A549 (cell line): ENCODE data around the gene ATP8A2. TPM values are rescaled to one million over a fixed set of nuclear protein-coding genes. Genes with fewer than 3 reads are reported as not detected.

Source experiments
- ATAC-seq, 2 experiments: fragments of 200-7000 bp in 1 of 2; fragments of >200 bp in 1 of 2; cut with Nextera tagmentation in 1 of 2; cut with Tn5 transposase in 1 of 2; 3 replicates each; pipeline versions ENCODE4 v1.8.0 to v1.9.1; 2018 to 2020; ENCODE audit warnings: mild to moderate bottlenecking in 1 of 2, moderate library complexity in 1 of 2
- CTCF ChIA-PET: fragments of 300-600 bp; sonication (Branson Sonifier 250); formaldehyde crosslinking; extraction: SDS; loops from one replicate; lab custom pipeline; 2021; ENCODE audit warnings: antibody characterized with exemption, inconsistent platforms; lab: Yijun Ruan, JAX
- POLR2A ChIA-PET: fragments of 350-600 bp; formaldehyde crosslinking; extraction: SDS; loops from one replicate; lab custom pipeline; 2021; ENCODE audit warnings: antibody characterized with exemption, inconsistent platforms; lab: Yijun Ruan, JAX
- DNase-seq, 2 experiments: peaks; one replicate each; pipeline versions ENCODE4 v3.0.0 to v3.0.0-alpha.2; 2011 to 2016; ENCODE audit warnings: low read depth in 1 of 2, low spot score in 1 of 2
- FAIRE-seq: peaks from 2 replicates; lab custom pipeline; 2011; peaks lifted over from hg19 to GRCh38; lab: Jason Lieb, UNC
- H3K27ac ChIP-seq, 2 experiments: fragments of >200 bp; sonication (Bioruptor Twin); formaldehyde crosslinking; 3 replicates each; pipeline ENCODE4 v1.5.1; 2016 to 2017
- H3K4me1 ChIP-seq: fragments of >200 bp; sonication (Bioruptor Twin); formaldehyde crosslinking; 3 replicates; pipeline ENCODE4 v1.6.1; 2016
- H3K4me2 ChIP-seq: fragments of >200 bp; sonication (Bioruptor Twin); formaldehyde crosslinking; 3 replicates; pipeline ENCODE4 v1.6.1; 2016
- H3K4me3 ChIP-seq: fragments of >200 bp; sonication (Bioruptor Twin); formaldehyde crosslinking; 3 replicates; pipeline ENCODE4 v1.5.1; 2016
- H3K9me3 ChIP-seq: fragments of >200 bp; sonication (Bioruptor Twin); formaldehyde crosslinking; 3 replicates; pipeline ENCODE4 v1.6.1; 2016
- ATOH8 ChIP-seq: fragments of 250-450 bp; sonication (Bioruptor Pico); IDR thresholded peaks from 2 replicates; pipeline ENCODE4 v1.5.0; 2020; ENCODE audit warnings: low read depth, mild to moderate bottlenecking, moderate library complexity
- BHLHE40 ChIP-seq: IDR thresholded peaks from 2 replicates; pipeline ENCODE4 v1.6.1; 2012; ENCODE audit warnings: low read depth, low read length, inconsistent platforms
- CTCF ChIP-seq: fragments of >200 bp; sonication (Bioruptor Twin); formaldehyde crosslinking; IDR thresholded peaks from 3 replicates; pipeline ENCODE4 v1.5.1; 2016
- E2F6 ChIP-seq: IDR thresholded peaks from 2 replicates; pipeline ENCODE4 v1.6.1; 2012; ENCODE audit warnings: low read depth, borderline replicate concordance
- EHMT2 ChIP-seq: fragments of 200-600 bp; sonication (generic); IDR thresholded peaks from 2 replicates; pipeline ENCODE4 v1.6.1; 2016; ENCODE audit warnings: antibody characterized with exemption, low read depth, mild to moderate bottlenecking, moderate library complexity
- EP300 ChIP-seq, 2 experiments: fragments of >200 bp; sonication (Bioruptor Twin); formaldehyde crosslinking; IDR thresholded peaks; 2 replicates in 1 of 2; 3 replicates in 1 of 2; pipeline ENCODE4 v1.6.1; 2016 to 2017
- FOSB ChIP-seq: fragments of 250-450 bp; sonication (Bioruptor Pico); IDR thresholded peaks from 2 replicates; pipeline ENCODE4 v1.5.0; 2020; ENCODE audit warnings: mild to moderate bottlenecking, moderate library complexity
- FOSL2 ChIP-seq, 2 experiments: fragments of 450-650 bp in 1 of 2; fragments of >200 bp in 1 of 2; sonication (Bioruptor Twin) in 1 of 2; formaldehyde crosslinking; IDR thresholded peaks; 2 replicates each; pipeline versions ENCODE4 v1.5.0 to v1.6.1; 2016 to 2020; ENCODE audit warnings: mild to moderate bottlenecking in 1 of 2, moderate library complexity in 1 of 2
- GATA3 ChIP-seq: IDR thresholded peaks from 2 replicates; pipeline ENCODE4 v1.6.1; 2012; ENCODE audit warnings: borderline replicate concordance
- HDAC2 ChIP-seq: fragments of 200-600 bp; sonication (generic); IDR thresholded peaks from 2 replicates; pipeline ENCODE4 v1.6.1; 2016
- HES2 ChIP-seq: fragments of >200 bp; sonication (Bioruptor Twin); formaldehyde crosslinking; IDR thresholded peaks from 2 replicates; pipeline ENCODE4 v1.6.1; 2016
- HOXA7 ChIP-seq: fragments of 250-450 bp; sonication (Bioruptor Pico); IDR thresholded peaks from 2 replicates; pipeline ENCODE4 v1.5.0; 2020; ENCODE audit warnings: mild to moderate bottlenecking, moderate library complexity
- HOXB5 ChIP-seq: fragments of 250-450 bp; sonication (Bioruptor Pico); IDR thresholded peaks from 2 replicates; pipeline ENCODE4 v1.5.0; 2020; ENCODE audit warnings: mild to moderate bottlenecking, moderate library complexity
- JUN ChIP-seq, 2 experiments: fragments of >200 bp; sonication (Bioruptor Twin); formaldehyde crosslinking; IDR thresholded peaks; 2 replicates in 1 of 2; 3 replicates in 1 of 2; pipeline ENCODE4 v1.6.1; 2016 to 2017
- JUNB ChIP-seq: fragments of >200 bp; sonication (Bioruptor Twin); formaldehyde crosslinking; IDR thresholded peaks from 2 replicates; pipeline ENCODE4 v1.6.1; 2016
- KDM1A ChIP-seq: fragments of 200-600 bp; sonication (generic); IDR thresholded peaks from 2 replicates; pipeline ENCODE4 v1.6.1; 2016; ENCODE audit warnings: low read depth, mild to moderate bottlenecking
- MAFK ChIP-seq: fragments of 450-650 bp; IDR thresholded peaks from 2 replicates; pipeline ENCODE4 v1.6.1; 2014; ENCODE audit not compliant: partially characterized antibody
- MAX ChIP-seq: IDR thresholded peaks from 2 replicates; pipeline ENCODE4 v1.6.1; 2012
- MAZ ChIP-seq: fragments of 150-350 bp; IDR thresholded peaks from 2 replicates; pipeline ENCODE4 v1.6.1; 2014; ENCODE audit warnings: antibody characterized with exemption, low read depth, low read length, borderline replicate concordance
- PBX3 ChIP-seq: IDR thresholded peaks from 2 replicates; pipeline ENCODE4 v1.6.1; 2012
- POLR2AphosphoS2 ChIP-seq: conservative IDR thresholded peaks from 2 replicates; pipeline ENCODE4 v1.6.1; 2012; ENCODE audit warnings: low read length, improper control_type of control experiment, inconsistent platforms
- RCOR1 ChIP-seq: fragments of 150-350 bp; IDR thresholded peaks from 2 replicates; pipeline ENCODE4 v1.6.1; 2014; ENCODE audit warnings: antibody characterized with exemption, low read length, low read depth
- RFX5 ChIP-seq: fragments of 450-650 bp; IDR thresholded peaks from 2 replicates; pipeline ENCODE4 v1.7.1; 2014; ENCODE audit warnings: antibody characterized with exemption, mild to moderate bottlenecking, moderate library complexity
- RNF2 ChIP-seq: fragments of 200-600 bp; sonication (generic); IDR thresholded peaks from 2 replicates; pipeline ENCODE4 v1.6.1; 2016; ENCODE audit warnings: low read depth, mild to moderate bottlenecking, antibody characterized with exemption, moderate library complexity, borderline replicate concordance
- SMC3 ChIP-seq: fragments of >200 bp; sonication (Bioruptor Twin); formaldehyde crosslinking; IDR thresholded peaks from 3 replicates; pipeline ENCODE4 v1.6.1; 2018; ENCODE audit warnings: inconsistent platforms
- SREBF2 ChIP-seq: fragments of 450-650 bp; IDR thresholded peaks from 2 replicates; pipeline ENCODE4 v1.6.1; 2014; ENCODE audit warnings: mild to moderate bottlenecking, moderate library complexity
- TP53 ChIP-seq: fragments of 250-450 bp; sonication (Bioruptor Pico); IDR thresholded peaks from 2 replicates; pipeline ENCODE4 v1.5.0; 2021; ENCODE audit warnings: mild to moderate bottlenecking, moderate library complexity
- USF2 ChIP-seq: fragments of 450-650 bp; IDR thresholded peaks from 2 replicates; pipeline ENCODE4 v1.6.1; 2014; ENCODE audit warnings: antibody characterized with exemption
- ZNF302 ChIP-seq: fragments of 250-450 bp; sonication (Bioruptor Pico); IDR thresholded peaks from 2 replicates; pipeline ENCODE4 v1.9.0; 2021; ENCODE audit warnings: inconsistent platforms, mild to moderate bottlenecking, moderate library complexity
- WGBS: methylation state at CpG from one replicate; pipeline ENCODE4 v1.1.6; 2017; ENCODE audit errors: missing lambda C conversion rate; 5-methylcytosine and 5-hydroxymethylcytosine counted together
- polyA plus RNA-seq, 4 experiments: library from polyadenylated mRNA; depleted of rRNA in 3 of 4; stranded (reverse); fragments of >200 nt; fragmentation: RNase III in 1 of 4; extraction: RNeasy Plus Mini Kit Qiagen cat#74134 plus additional on column Dnase treatment in 1 of 4; gene quantifications; 2 replicates in 3 of 4; 3 replicates in 1 of 4; pipeline ENCODE4 v1.2.3, GENCODE V29; 2011 to 2017

Gene ATP8A2
- polyA plus RNA-seq, 2 of the 4 experiments (the other 2 are of a cell fraction), result 0.03 TPM; not detected in 1

GRCh38 chr13:25859528-25859927 is 487.8 kb downstream of the ATP8A2 start:
- no peaks in the 10 kb centered on the region for H3K4me1 ChIP-seq
- no peak overlapping the region for H3K27ac ChIP-seq
- ChIA-PET CTCF (no interaction called here), POLR2A (no interaction called here)
- no peak for ATAC-seq
- no peak overlapping the region for H3K4me3 ChIP-seq
- H3K4me2 ChIP-seq, result no peak overlapping the region
- DNase-seq, result no peak
- no peak for FAIRE-seq
- H3K9me3 ChIP-seq, result no peaks in the 10 kb centered on the region
- TF ChIP-seq RNF2 (no peak), KDM1A (no peak), MAX (no peak), JUN (IDR thresholded peaks at IDR 0.05) (no peak), EP300 (IDR thresholded peaks at IDR 0.05) (no peak), PBX3 (no peak), EHMT2 (no peak), ZNF302 (CRISPR knock-in tag) (no peak), FOSL2 (IDR thresholded peaks at IDR 0.05) (no peak), FOSL2 (CRISPR knock-in tag; IDR thresholded peaks at IDR 0.05) (no peak), MAFK (no peak), USF2 (no peak), TP53 (CRISPR knock-in tag) (no peak), JUNB (no peak), GATA3 (no peak), HDAC2 (no peak)
- WGBS, result 55% methylated on average over 3 of the region's 3 CpGs

- Histone ChIP-seq H3K4me3 (no peak overlapping the region), H3K4me2 (no peak overlapping the region)
- POLR2A ChIA-PET, result no interaction called here
Observed at GRCh38 chr13:25860265-25860664, 488.5 kb downstream of the ATP8A2 start.

GRCh38 chr13:25860862-25861261 is 489.1 kb downstream of the ATP8A2 start:
- Histone ChIP-seq H3K27ac (no peak overlapping the region), H3K4me3 (no peak overlapping the region), H3K4me2 (no peak overlapping the region), H3K4me1 (no peaks in the 10 kb centered on the region), H3K9me3 (no peaks in the 10 kb centered on the region)
- CTCF ChIA-PET, result no interaction called here
- ATAC-seq (no peak), DNase-seq (no peak), FAIRE-seq (no peak)
- POLR2A ChIA-PET, result no interaction called here
- TF ChIP-seq RNF2, result no peak
- no peak for TF ChIP-seq MAFK
- TF ChIP-seq HOXB5, result no peak
- no peak for TF ChIP-seq RCOR1
- no peak for TF ChIP-seq RFX5
- no peak for TF ChIP-seq ATOH8 (CRISPR knock-in tag)
- TF ChIP-seq CTCF, result no peak
- TF ChIP-seq GATA3, result no peak
- no peak for TF ChIP-seq EP300 (IDR thresholded peaks at IDR 0.05)
- no peak for TF ChIP-seq EHMT2
- no peak for TF ChIP-seq SREBF2
- TF ChIP-seq HES2, result no peak
- no peak for TF ChIP-seq E2F6
- no peak for TF ChIP-seq MAZ
- no peak for TF ChIP-seq POLR2AphosphoS2
- no peak for TF ChIP-seq SMC3
- WGBS, result 67% methylated on average over 3 of the region's 3 CpGs

More at GRCh38 chr13:25860265-25860664, 488.5 kb downstream of the ATP8A2 start:
- DNase-seq, result no peak
- no peaks in the 10 kb centered on the region for H3K9me3 ChIP-seq
- CTCF ChIA-PET, result no interaction called here
- ATAC-seq, result no peak
- FAIRE-seq, result no peak
- TF ChIP-seq BHLHE40 (no peak), HOXA7 (CRISPR knock-in tag) (no peak), MAFK (peak; percentile 5), FOSB (no peak)
- no peak overlapping the region for H3K27ac ChIP-seq
- H3K4me1 ChIP-seq, result no peaks in the 10 kb centered on the region
- whole genome bisulfite sequencing, result 0% methylated on average over 1 of the region's 1 CpG
